SK-N-SH (cell line): ENCODE measurements around the gene DOK6. TPM values are rescaled to one million over a fixed set of nuclear protein-coding genes. Genes with fewer than 3 reads are reported as not detected.

Experiments
- CTCF ChIA-PET: fragments of 300-600, 350-600 bp; formaldehyde crosslinking; extraction: SDS; loops from one replicate; lab custom pipeline; 2021; lab: Yijun Ruan, JAX
- POLR2A ChIA-PET: fragments of 350-600 bp; sonication (Branson Sonifier 250); formaldehyde crosslinking; extraction: SDS; loops from one replicate; lab custom pipeline; 2020; ENCODE audit warnings: antibody characterized with exemption, inconsistent platforms; lab: Yijun Ruan, JAX
- DNase-seq: peaks from one replicate; pipeline ENCODE4 v3.0.0; 2012
- H2AFZ ChIP-seq: fragments of 200-600 bp; sonication (generic); 2 replicates; pipeline ENCODE4 v1.8.1; 2016; ENCODE audit warnings: antibody characterized with exemption, mild to moderate bottlenecking, low read depth
- H3F3A ChIP-seq: fragments of 200-600 bp; sonication (generic); replicated peaks from 2 replicates; pipeline ENCODE3; 2016; ENCODE audit warnings: antibody characterized with exemption, mild to moderate bottlenecking; ENCODE audit not compliant: insufficient read depth
- H3K27ac ChIP-seq, 2 experiments: fragments of 200-500 bp in 1 of 2; fragments of 200-600 bp in 1 of 2; sonication (Bioruptor generic) in 1 of 2; sonication (generic), shearing (Covaris generic) in 1 of 2; 2 replicates each; pipeline versions ENCODE4 v1.5.1 to v1.6.1; 2014 to 2016; ENCODE audit warnings: low read depth in 2 of 2, inconsistent platforms in 1 of 2, low read length in 1 of 2, mild to moderate bottlenecking in 1 of 2, mixed read lengths in 1 of 2
- H3K27me3 ChIP-seq: fragments of 200-600 bp; sonication (generic), shearing (Covaris generic); 2 replicates; pipeline ENCODE4 v1.6.1; 2016; ENCODE audit warnings: mixed run types; ENCODE audit not compliant: insufficient read depth
- H3K36me3 ChIP-seq, 2 experiments: fragments of 200-500 bp in 1 of 2; fragments of 200-600 bp in 1 of 2; sonication (Bioruptor generic) in 1 of 2; sonication (generic) in 1 of 2; replicated peaks in 1 of 2; 2 replicates each; pipeline versions ENCODE3 to v1.5.1; 2014 to 2016; ENCODE audit warnings: low read length in 1 of 2, mild to moderate bottlenecking in 1 of 2; ENCODE audit not compliant: insufficient read depth in 2 of 2, control insufficient read depth in 1 of 2
- H3K4me1 ChIP-seq, 2 experiments: fragments of 200-500 bp in 1 of 2; fragments of 200-600 bp in 1 of 2; sonication (Bioruptor generic) in 1 of 2; sonication (generic), shearing (Covaris generic) in 1 of 2; 2 replicates each; pipeline versions ENCODE4 v1.5.1 to v1.6.1; 2014 to 2016; ENCODE audit warnings: low read depth in 1 of 2, low read length in 1 of 2, mixed run types in 1 of 2; ENCODE audit not compliant: insufficient read depth in 2 of 2, control insufficient read depth in 1 of 2
- H3K4me2 ChIP-seq: fragments of 200-600 bp; sonication (generic), shearing (Covaris generic); 2 replicates; pipeline ENCODE4 v1.6.1; 2017; ENCODE audit warnings: mixed run types
- H3K4me3 ChIP-seq, 2 experiments: fragments of 200-500 bp in 1 of 2; fragments of 200-600 bp in 1 of 2; sonication (Bioruptor generic) in 1 of 2; sonication (generic), shearing (Covaris generic) in 1 of 2; 2 replicates each; pipeline versions ENCODE4 v1.5.1 to v1.8.1; 2014 to 2016; ENCODE audit warnings: low read depth in 2 of 2, inconsistent platforms in 1 of 2, low read length in 1 of 2, mild to moderate bottlenecking in 1 of 2, mixed read lengths in 1 of 2, moderate library complexity in 1 of 2
- H3K79me2 ChIP-seq: fragments of 200-600 bp; sonication (generic); 2 replicates; pipeline ENCODE4 v1.8.1; 2017; ENCODE audit warnings: mild to moderate bottlenecking; ENCODE audit not compliant: insufficient read depth
- H3K9ac ChIP-seq: fragments of 200-600 bp; sonication (generic); 2 replicates; pipeline ENCODE4 v1.6.1; 2017; ENCODE audit warnings: mixed run types
- H3K9me2 ChIP-seq: fragments of 200-600 bp; sonication (generic); 2 replicates; pipeline ENCODE4 v1.6.1; 2017; ENCODE audit warnings: mixed run types
- H3K9me3 ChIP-seq: fragments of 200-600 bp; sonication (generic); 2 replicates; pipeline ENCODE4 v1.6.1; 2017; ENCODE audit warnings: mixed run types, mild to moderate bottlenecking, moderate library complexity
- H4K20me1 ChIP-seq: fragments of 200-600 bp; sonication (generic); 2 replicates; pipeline ENCODE4 v1.6.1; 2017; ENCODE audit warnings: mild to moderate bottlenecking, mixed run types; ENCODE audit not compliant: insufficient read depth
- EP300 ChIP-seq, 2 experiments: IDR thresholded peaks; 2 replicates each; pipeline versions ENCODE4 v1.4.0 to v1.6.1; 2012; ENCODE audit warnings: borderline replicate concordance in 1 of 2, low read depth in 1 of 2, low read length in 1 of 2
- EZH2phosphoT487 ChIP-seq: fragments of 200-600 bp; sonication (generic); IDR thresholded peaks from 2 replicates; pipeline ENCODE4 v1.6.1; 2017; ENCODE audit warnings: low read depth, mixed run types, mild to moderate bottlenecking, antibody characterized with exemption, moderate library complexity, borderline replicate concordance
- FOSL2 ChIP-seq: IDR thresholded peaks from 2 replicates; pipeline ENCODE4 v1.4.0; 2012; ENCODE audit warnings: low read depth, mild to moderate bottlenecking, moderate library complexity, borderline replicate concordance
- FOXJ3 ChIP-seq: sonication (generic); formaldehyde crosslinking; IDR thresholded peaks from 2 replicates; pipeline ENCODE4 v1.5.1; 2020; ENCODE audit warnings: mild to moderate bottlenecking, missing genetic modification reagents
- GABPA ChIP-seq: IDR thresholded peaks from 2 replicates; pipeline ENCODE4 v1.4.0; 2012; ENCODE audit warnings: low read depth, mild to moderate bottlenecking
- JUND ChIP-seq: IDR thresholded peaks from 2 replicates; pipeline ENCODE4 v1.4.0; 2012
- MEF2A ChIP-seq: IDR thresholded peaks from 2 replicates; pipeline ENCODE4 v1.4.0; 2012; ENCODE audit warnings: low read depth, borderline replicate concordance
- MXI1 ChIP-seq: IDR thresholded peaks from 2 replicates; pipeline ENCODE4 v1.6.1; 2012; ENCODE audit warnings: mild to moderate bottlenecking, low read depth, low read length, improper control_type of control experiment
- NRF1 ChIP-seq: IDR thresholded peaks from 2 replicates; pipeline ENCODE4 v1.6.1; 2012; ENCODE audit warnings: low read depth, mild to moderate bottlenecking, low read length
- RCOR1 ChIP-seq: fragments of 150-350 bp; IDR thresholded peaks from 2 replicates; pipeline ENCODE4 v1.6.1; 2017; ENCODE audit warnings: antibody characterized with exemption, low read length
- TAF1 ChIP-seq: IDR thresholded peaks from 2 replicates; pipeline ENCODE4 v1.6.1; 2012; ENCODE audit warnings: low read depth, mild to moderate bottlenecking, low read length, moderate library complexity, borderline replicate concordance
- TCF12 ChIP-seq: IDR thresholded peaks from 2 replicates; pipeline ENCODE4 v1.4.0; 2012
- TEAD4 ChIP-seq: IDR thresholded peaks from 2 replicates; pipeline ENCODE4 v1.4.0; 2012; ENCODE audit warnings: mild to moderate bottlenecking, borderline replicate concordance; ENCODE audit not compliant: insufficient read depth
- USF2 ChIP-seq: fragments of 150-350 bp; IDR thresholded peaks from 2 replicates; pipeline ENCODE4 v1.6.1; 2017; ENCODE audit warnings: antibody characterized with exemption, low read length, low read depth, borderline replicate concordance
- YY1 ChIP-seq: IDR thresholded peaks from 2 replicates; pipeline ENCODE4 v1.4.0; 2012; ENCODE audit warnings: low read depth, mild to moderate bottlenecking
- WGBS: methylation state at CpG from one replicate; pipeline ENCODE4 v1.1.6; 2017; ENCODE audit warnings: low lambda C conversion rate; 5-methylcytosine and 5-hydroxymethylcytosine counted together
- polyA plus RNA-seq, 3 experiments: library from polyadenylated mRNA; depleted of rRNA; stranded (reverse); fragments of >200 nt; gene quantifications; 2 replicates each; pipeline ENCODE4 v1.2.3, GENCODE V29; 2012
- TF ChIP-seq, protein P1 (sequence below): IDR thresholded peaks from 2 replicates; pipeline ENCODE4 v1.6.1; 2012; ENCODE audit warnings: mild to moderate bottlenecking, low read depth, low read length, moderate library complexity

The DOK6 gene
- polyA plus RNA-seq, 1 of the 3 experiments (the other 2 are of a cell fraction) = 3.9 TPM

GRCh38 chr18:69717586-69717985, 316.9 kb downstream of the DOK6 start:
- no peak overlapping the region for H3K9ac ChIP-seq
- no peaks in the 10 kb centered on the region for H3K9me2 ChIP-seq
- no peak overlapping the region for H2AFZ ChIP-seq
- no peak overlapping the region for H3K4me3 ChIP-seq
- H3K9me3 ChIP-seq = 0 out of 2 replicates have a peak, but pooled peaks cover 11% of the 10 kb centered on the region
- peaks cover 0 to 3% of the 10 kb centered on the region in 2 experiments; a peak in 1 of 4 replicates for H3K4me1 ChIP-seq
- H3K27me3 ChIP-seq = no peaks in the 10 kb centered on the region
- 69% methylated on average over 2 of the region's 2 CpGs for WGBS
- ChIA-PET CTCF (no interaction called here), POLR2A (no interaction called here)
- no peak for TF ChIP-seq TEAD4
- no peak for TF ChIP-seq MEF2A
- TF ChIP-seq FOXJ3 (CRISPR knock-in tag) = no peak
- TF ChIP-seq GABPA = no peak
- TF ChIP-seq, protein P1, sequence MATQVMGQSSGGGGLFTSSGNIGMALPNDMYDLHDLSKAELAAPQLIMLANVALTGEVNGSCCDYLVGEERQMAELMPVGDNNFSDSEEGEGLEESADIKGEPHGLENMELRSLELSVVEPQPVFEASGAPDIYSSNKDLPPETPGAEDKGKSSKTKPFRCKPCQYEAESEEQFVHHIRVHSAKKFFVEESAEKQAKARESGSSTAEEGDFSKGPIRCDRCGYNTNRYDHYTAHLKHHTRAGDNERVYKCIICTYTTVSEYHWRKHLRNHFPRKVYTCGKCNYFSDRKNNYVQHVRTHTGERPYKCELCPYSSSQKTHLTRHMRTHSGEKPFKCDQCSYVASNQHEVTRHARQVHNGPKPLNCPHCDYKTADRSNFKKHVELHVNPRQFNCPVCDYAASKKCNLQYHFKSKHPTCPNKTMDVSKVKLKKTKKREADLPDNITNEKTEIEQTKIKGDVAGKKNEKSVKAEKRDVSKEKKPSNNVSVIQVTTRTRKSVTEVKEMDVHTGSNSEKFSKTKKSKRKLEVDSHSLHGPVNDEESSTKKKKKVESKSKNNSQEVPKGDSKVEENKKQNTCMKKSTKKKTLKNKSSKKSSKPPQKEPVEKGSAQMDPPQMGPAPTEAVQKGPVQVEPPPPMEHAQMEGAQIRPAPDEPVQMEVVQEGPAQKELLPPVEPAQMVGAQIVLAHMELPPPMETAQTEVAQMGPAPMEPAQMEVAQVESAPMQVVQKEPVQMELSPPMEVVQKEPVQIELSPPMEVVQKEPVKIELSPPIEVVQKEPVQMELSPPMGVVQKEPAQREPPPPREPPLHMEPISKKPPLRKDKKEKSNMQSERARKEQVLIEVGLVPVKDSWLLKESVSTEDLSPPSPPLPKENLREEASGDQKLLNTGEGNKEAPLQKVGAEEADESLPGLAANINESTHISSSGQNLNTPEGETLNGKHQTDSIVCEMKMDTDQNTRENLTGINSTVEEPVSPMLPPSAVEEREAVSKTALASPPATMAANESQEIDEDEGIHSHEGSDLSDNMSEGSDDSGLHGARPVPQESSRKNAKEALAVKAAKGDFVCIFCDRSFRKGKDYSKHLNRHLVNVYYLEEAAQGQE = no peak
- no peak for TF ChIP-seq EZH2phosphoT487
- TF ChIP-seq EP300 (IDR thresholded peaks at IDR 0.05; ENCODE audit: borderline replicate concordance in 1 of 2, low read depth in 1 of 2, low read length in 1 of 2) = no peak
- no peak for TF ChIP-seq FOSL2
- no peak for TF ChIP-seq TAF1
- no peak for TF ChIP-seq NRF1
- no peak for TF ChIP-seq USF2
- no peak for DNase-seq
- no peaks in the 10 kb centered on the region for H4K20me1 ChIP-seq
- no peaks in the 10 kb centered on the region for H3K79me2 ChIP-seq
- no peak overlapping the region for H3K4me2 ChIP-seq
- H3F3A ChIP-seq = no peaks in the 10 kb centered on the region
- H3K27ac ChIP-seq = no peak overlapping the region
- no peaks in the 10 kb centered on the region for H3K36me3 ChIP-seq

DNA sequence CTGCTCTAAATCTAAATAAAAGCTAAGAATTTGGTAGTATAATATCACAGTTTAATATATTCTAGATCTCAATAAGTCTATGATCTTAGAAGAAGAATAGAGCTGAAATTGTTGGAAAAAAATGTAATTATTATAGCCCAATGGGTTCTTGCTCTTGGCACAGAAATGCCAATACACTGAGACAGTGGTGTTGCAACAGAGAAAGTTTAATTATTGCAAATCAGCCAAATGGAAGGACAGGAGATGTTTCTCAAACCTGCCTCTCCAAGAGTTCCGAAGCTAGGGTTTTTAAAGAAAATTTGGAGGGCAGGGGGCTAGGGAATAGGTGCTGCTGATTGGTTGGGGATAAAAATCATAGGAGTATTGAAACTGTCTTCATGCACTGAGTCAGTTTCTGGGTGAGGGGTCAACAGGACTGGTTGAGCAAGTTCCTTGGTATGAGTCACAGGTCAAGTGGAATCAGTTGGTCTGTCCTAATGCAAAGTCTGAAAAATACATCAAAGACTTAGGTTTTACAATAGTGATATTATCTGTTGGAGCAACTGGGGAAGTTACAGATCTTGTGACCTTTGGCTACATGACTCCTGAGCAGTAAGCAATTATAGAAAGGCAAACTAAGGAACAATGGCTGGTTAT, 318.3 kb downstream of the DOK6 start:
- no peak for DNase-seq
- no peaks in the 10 kb centered on the region for H4K20me1 ChIP-seq
- no peak for TF ChIP-seq TCF12
- no peak for TF ChIP-seq RCOR1
- TF ChIP-seq YY1 = no peak
- TF ChIP-seq JUND = no peak
- TF ChIP-seq FOSL2 = no peak
- no peak for TF ChIP-seq MXI1
- no peaks in the 10 kb centered on the region for H3K36me3 ChIP-seq
- 0 out of 2 replicates have a peak, but pooled peaks cover 11% of the 10 kb centered on the region for H3K9me3 ChIP-seq
- H3K4me1 ChIP-seq = peaks cover 0 to 3% of the 10 kb centered on the region in 2 experiments; a peak in 1 of 4 replicates
- H2AFZ ChIP-seq = no peak overlapping the region
- H3F3A ChIP-seq = no peaks in the 10 kb centered on the region
- no peak overlapping the region for H3K4me2 ChIP-seq
- H3K4me3 ChIP-seq = no peak overlapping the region
- ChIA-PET POLR2A (no interaction called here), CTCF (no interaction called here)
- H3K27me3 ChIP-seq = no peaks in the 10 kb centered on the region
- no peaks in the 10 kb centered on the region for H3K79me2 ChIP-seq
- no peak overlapping the region for H3K27ac ChIP-seq
- H3K9ac ChIP-seq = no peak overlapping the region
- H3K9me2 ChIP-seq = no peaks in the 10 kb centered on the region
- 48% methylated on average over 1 of the region's 1 CpG for WGBS
